GM12878 (cell line): Measurements from ENCODE around the gene HMGCS1. TPM values are rescaled to one million over a fixed set of nuclear protein-coding genes. Genes with fewer than 3 reads are reported as not detected.

Source experiments
- ATAC-seq: fragments of 200-7000 bp; cut with Tn5 transposase; 3 replicates; pipeline ENCODE4 v1.9.1; 2020; ENCODE audit warnings: mild to moderate bottlenecking, moderate library complexity
- BruUV-seq: library from RNA; stranded (reverse); fragments of 400-500 nt; replicated peaks from 2 replicates; lab custom pipeline; 2021; lab: Mats Ljungman, UMichigan
- CTCF ChIA-PET: fragments of 300-600 bp; sonication (Branson Sonifier 250); formaldehyde crosslinking; extraction: SDS; loops from one replicate; lab custom pipeline; 2021; ENCODE audit warnings: inconsistent platforms; lab: Yijun Ruan, JAX
- POLR2A ChIA-PET: fragments of 350-600 bp; formaldehyde crosslinking; extraction: SDS; loops from one replicate; lab custom pipeline; 2021; ENCODE audit warnings: inconsistent platforms; lab: Charles Lee
- RAD21 ChIA-PET: fragments of 300-600 bp; sonication (Branson Sonifier 250); formaldehyde crosslinking; loops from one replicate; lab custom pipeline; 2023; ENCODE audit warnings: antibody characterized with exemption; ENCODE audit not compliant: unreplicated experiment; lab: Charles Lee
- SMC1A ChIA-PET: fragments of 300-600 bp; sonication (Branson Sonifier 250); formaldehyde crosslinking; loops from one replicate; lab custom pipeline; 2023; ENCODE audit not compliant: unreplicated experiment, uncharacterized antibody; lab: Charles Lee
- DNase-seq: peaks from one replicate; pipeline ENCODE4 v3.0.0-alpha.2; 2011; ENCODE audit warnings: low read depth, low spot score
- FAIRE-seq: peaks from 3 replicates; lab custom pipeline; 2011; peaks lifted over from hg19 to GRCh38; lab: Jason Lieb, UNC
- H2AFZ ChIP-seq: 2 replicates; pipeline ENCODE4 v1.6.0; 2011; ENCODE audit warnings: low read depth, low read length, control low read depth; ENCODE audit not compliant: control insufficient read depth
- H3K27ac ChIP-seq: 2 replicates; pipeline ENCODE4 v1.5.1; 2011; ENCODE audit warnings: control low read depth; ENCODE audit not compliant: control insufficient read depth, insufficient read depth
- H3K27me3 ChIP-seq, 2 experiments: replicated peaks in 1 of 2; 2 replicates each; pipeline versions ENCODE4 v1.6.0 to v1.6.1; 2011; ENCODE audit warnings: low read length in 1 of 2; ENCODE audit not compliant: control insufficient read depth in 2 of 2, insufficient read depth in 2 of 2
- H3K36me3 ChIP-seq, 2 experiments: 2 replicates each; pipeline ENCODE4 v1.5.1; 2011; ENCODE audit warnings: low read length in 1 of 2; ENCODE audit not compliant: control insufficient read depth in 2 of 2, insufficient read depth in 2 of 2
- H3K4me1 ChIP-seq: 2 replicates; pipeline ENCODE4 v1.6.1; 2011; ENCODE audit warnings: mild to moderate bottlenecking, low read length, moderate library complexity, mixed read lengths; ENCODE audit not compliant: control insufficient read depth, insufficient read depth
- H3K4me2 ChIP-seq: 2 replicates; pipeline ENCODE4 v1.6.0; 2011; ENCODE audit warnings: control low read depth; ENCODE audit not compliant: control insufficient read depth, insufficient read depth
- H3K4me3 ChIP-seq: fragments of 200-600 bp; sonication (generic); 2 replicates; pipeline ENCODE4 v1.5.1; 2016
- H3K79me2 ChIP-seq: 2 replicates; pipeline ENCODE4 v1.6.0; 2011; ENCODE audit warnings: low read length; ENCODE audit not compliant: control insufficient read depth, insufficient read depth
- H3K9ac ChIP-seq: 2 replicates; pipeline ENCODE4 v1.8.0; 2011; ENCODE audit warnings: low read length, control low read depth, mixed read lengths; ENCODE audit not compliant: control insufficient read depth, insufficient read depth
- H3K9me3 ChIP-seq: replicated peaks from 3 replicates; pipeline ENCODE4 v1.5.1; 2011; ENCODE audit warnings: mild to moderate bottlenecking, low read length; ENCODE audit not compliant: control insufficient read depth, insufficient read depth
- H4K20me1 ChIP-seq: 2 replicates; pipeline ENCODE4 v1.6.0; 2011; ENCODE audit not compliant: control insufficient read depth, insufficient read depth
- BCLAF1 ChIP-seq: fragments of 450-650 bp; IDR thresholded peaks from 2 replicates; pipeline ENCODE4 v1.6.1; 2017; ENCODE audit warnings: antibody characterized with exemption, mild to moderate bottlenecking, moderate library complexity
- CBFB ChIP-seq: IDR thresholded peaks from 2 replicates; pipeline ENCODE4 v1.6.1; 2016; ENCODE audit warnings: antibody characterized with exemption, low read depth
- E2F8 ChIP-seq: fragments of 450-650 bp; IDR thresholded peaks from 2 replicates; pipeline ENCODE4 v1.6.1; 2018; ENCODE audit warnings: mild to moderate bottlenecking, low read depth, moderate library complexity; ENCODE audit not compliant: partially characterized antibody
- FOXK2 ChIP-seq: fragments of 450-650 bp; IDR thresholded peaks from 2 replicates; pipeline ENCODE4 v1.6.1; 2017; ENCODE audit warnings: mild to moderate bottlenecking, moderate library complexity
- GABPA ChIP-seq: IDR thresholded peaks from 2 replicates; pipeline ENCODE4 v1.6.1; 2014; ENCODE audit warnings: antibody characterized with exemption, low read depth, mild to moderate bottlenecking, inconsistent platforms
- GATAD2B ChIP-seq: fragments of 450-650 bp; conservative IDR thresholded peaks from 2 replicates; pipeline ENCODE4 v1.6.1; 2017; ENCODE audit warnings: low read depth, mild to moderate bottlenecking, moderate library complexity
- IKZF2 ChIP-seq, 2 experiments: fragments of 450-650 bp; IDR thresholded peaks; 2 replicates each; pipeline ENCODE4 v1.6.1; 2017; ENCODE audit warnings: mild to moderate bottlenecking in 2 of 2, moderate library complexity in 2 of 2
- NR2C2 ChIP-seq: IDR thresholded peaks from 2 replicates; pipeline ENCODE4 v1.6.1; 2011; ENCODE audit warnings: borderline replicate concordance, low read depth; ENCODE audit not compliant: control insufficient read depth, insufficient read length
- SMAD5 ChIP-seq: IDR thresholded peaks from 2 replicates; pipeline ENCODE4 v1.6.1; 2016; ENCODE audit warnings: antibody characterized with exemption, low read depth
- SRF ChIP-seq, 2 experiments: IDR thresholded peaks; 2 replicates each; pipeline ENCODE4 v1.6.1; 2011; ENCODE audit warnings: low read depth in 2 of 2, low read length in 2 of 2, mild to moderate bottlenecking in 1 of 2, moderate library complexity in 1 of 2
- USF2 ChIP-seq: IDR thresholded peaks from 2 replicates; pipeline ENCODE4 v1.6.1; 2011; ENCODE audit warnings: low read depth, low read length, improper control_type of control experiment, borderline replicate concordance
- ZNF207 ChIP-seq: fragments of 450-650 bp; IDR thresholded peaks from 2 replicates; pipeline ENCODE4 v1.6.1; 2014; ENCODE audit warnings: antibody characterized with exemption, mild to moderate bottlenecking, borderline replicate concordance
- whole genome bisulfite sequencing: methylation state at CpG from one replicate; pipeline ENCODE4 v1.1.6; 2016; ENCODE audit warnings: low lambda C conversion rate; ENCODE audit not compliant: insufficient replicate concordance, insufficient coverage; ENCODE audit errors: missing lambda C conversion rate; 5-methylcytosine and 5-hydroxymethylcytosine counted together
- in situ Hi-C: fragments of 300-500 bp; cut with MboI; formaldehyde crosslinking; loops from 9 replicates; pipeline ENCODE4 v1.14.3; 2018; ENCODE audit warnings: mixed read lengths
- intact Hi-C: fragments of 100-400 bp; cut with micrococcal nuclease; formaldehyde crosslinking; loops from one replicate; pipeline ENCODE4 v1.14.2; 2022; ENCODE audit not compliant: unreplicated experiment
- polyA plus RNA-seq, 11 experiments: library from polyadenylated mRNA; depleted of rRNA in 4 of 11; unstranded in 6 of 11; stranded (reverse) in 5 of 11; fragments of >200 nt; fragmentation: Nextera tagmentation in 4 of 11; fragmentation: Illumina TruSeq in 1 of 11; extraction: Ambion mirVana in 4 of 11; extraction: Trizol in 1 of 11; gene quantifications; 1 replicate in 1 of 11; 2 replicates in 10 of 11; pipeline versions ENCODE4 v1.2.1 to v1.2.3, GENCODE V29; 2011 to 2016; ENCODE audit warnings: inconsistent platforms in 2 of 11, missing spikeins in 2 of 11, low read depth in 1 of 11
- total RNA-seq, 4 experiments: library from RNA; depleted of rRNA in 3 of 4; stranded (reverse); fragments of >200 nt in 3 of 4; fragmentation: Illumina TruSeq in 1 of 4; extraction: Trizol in 1 of 4; gene quantifications; 2 replicates each; pipeline versions ENCODE4 v1.2.1 to v1.2.3, GENCODE V29; 2013 to 2021
- TF ChIP-seq, protein P1 (sequence below): fragments of 450-650 bp; formaldehyde crosslinking; IDR thresholded peaks from 2 replicates; pipeline ENCODE4 v1.5.0; 2022; ENCODE audit warnings: mild to moderate bottlenecking, missing genetic modification characterization

Gene HMGCS1
- total and polyA plus RNA-seq, 10 of the 15 experiments (the other 5 are each of a cell fraction or from before 2014, with no cell fraction given): 24.0 to 193 (median 108) TPM

GRCh38 chr5:43300112-43300511, 13.1 kb downstream of the HMGCS1 start:
- H3K4me1 ChIP-seq: peaks cover 2% of the 10 kb centered on the region; the same call in 1 of the 2 replicates
- DNase-seq (no peak), ATAC-seq (no peak), FAIRE-seq (no peak)
- no peak overlapping the region for H3K4me2 ChIP-seq
- in situ Hi-C loops (no loop called here), intact Hi-C loops (loop anchor here (10.0 kb wide), 1 partner anchor 395 kb away; no protein-coding TSS in a partner anchor)
- H3K9ac ChIP-seq: no peak overlapping the region
- H3K27me3 ChIP-seq: no peaks in the 10 kb centered on the region
- H2AFZ ChIP-seq: no peak overlapping the region
- 55% methylated on average over 1 of the region's 1 CpG for WGBS
- no TSS peak for BruUV-seq
- peaks cover 3 to 29% of the 10 kb centered on the region in 2 experiments for H3K36me3 ChIP-seq
- no peak overlapping the region for H3K4me3 ChIP-seq
- ChIA-PET POLR2A (interaction anchor here (0.7 to 1.3 kb wide), 2 partner anchors 13 to 154 kb away, joined by 4 to 6 read pairs; partner anchors contain the start of gene HMGCS1), SMC1A (interaction anchor here (0.6 to 2.3 kb wide), 7 partner anchors 9 to 568 kb away, joined by 3 to 7 read pairs (median 3); no protein-coding TSS in a partner anchor), RAD21 (interaction anchor here (0.6 to 1.0 kb wide), 3 partner anchors 13 to 90 kb away, joined by 3 to 4 read pairs (median 3); partner anchors contain the start of gene HMGCS1), CTCF (interaction anchor here (0.6 to 1.8 kb wide), 6 partner anchors 11 to 193 kb away, joined by 3 to 6 read pairs (median 4); partner anchors contain the start of gene HMGCS1)
- no peak overlapping the region for H3K27ac ChIP-seq
- peaks cover 4% of the 10 kb centered on the region; the same call in 1 of the 2 replicates for H4K20me1 ChIP-seq
- peaks cover 57% of the 10 kb centered on the region for H3K79me2 ChIP-seq
- TF ChIP-seq E2F8: no peak
- TF ChIP-seq SMAD5: no peak
- TF ChIP-seq ZNF207: no peak
- no peak for TF ChIP-seq BCLAF1
- no peak for TF ChIP-seq USF2
- TF ChIP-seq NR2C2: no peak
- no peak for TF ChIP-seq FOXK2
- TF ChIP-seq, protein P1, sequence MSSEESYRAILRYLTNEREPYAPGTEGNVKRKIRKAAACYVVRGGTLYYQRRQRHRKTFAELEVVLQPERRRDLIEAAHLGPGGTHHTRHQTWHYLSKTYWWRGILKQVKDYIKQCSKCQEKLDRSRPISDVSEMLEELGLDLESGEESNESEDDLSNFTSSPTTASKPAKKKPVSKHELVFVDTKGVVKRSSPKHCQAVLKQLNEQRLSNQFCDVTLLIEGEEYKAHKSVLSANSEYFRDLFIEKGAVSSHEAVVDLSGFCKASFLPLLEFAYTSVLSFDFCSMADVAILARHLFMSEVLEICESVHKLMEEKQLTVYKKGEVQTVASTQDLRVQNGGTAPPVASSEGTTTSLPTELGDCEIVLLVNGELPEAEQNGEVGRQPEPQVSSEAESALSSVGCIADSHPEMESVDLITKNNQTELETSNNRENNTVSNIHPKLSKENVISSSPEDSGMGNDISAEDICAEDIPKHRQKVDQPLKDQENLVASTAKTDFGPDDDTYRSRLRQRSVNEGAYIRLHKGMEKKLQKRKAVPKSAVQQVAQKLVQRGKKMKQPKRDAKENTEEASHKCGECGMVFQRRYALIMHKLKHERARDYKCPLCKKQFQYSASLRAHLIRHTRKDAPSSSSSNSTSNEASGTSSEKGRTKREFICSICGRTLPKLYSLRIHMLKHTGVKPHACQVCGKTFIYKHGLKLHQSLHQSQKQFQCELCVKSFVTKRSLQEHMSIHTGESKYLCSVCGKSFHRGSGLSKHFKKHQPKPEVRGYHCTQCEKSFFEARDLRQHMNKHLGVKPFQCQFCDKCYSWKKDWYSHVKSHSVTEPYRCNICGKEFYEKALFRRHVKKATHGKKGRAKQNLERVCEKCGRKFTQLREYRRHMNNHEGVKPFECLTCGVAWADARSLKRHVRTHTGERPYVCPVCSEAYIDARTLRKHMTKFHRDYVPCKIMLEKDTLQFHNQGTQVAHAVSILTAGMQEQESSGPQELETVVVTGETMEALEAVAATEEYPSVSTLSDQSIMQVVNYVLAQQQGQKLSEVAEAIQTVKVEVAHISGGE (CRISPR knock-in tag): no peak
- TF ChIP-seq SRF (IDR thresholded peaks at IDR 0.05; ENCODE audit: low read depth in 2 of 2, low read length in 2 of 2): no peak
- no peak for TF ChIP-seq CBFB
- no peak for TF ChIP-seq IKZF2 (IDR thresholded peaks at IDR 0.05)
- no peak for TF ChIP-seq GABPA
- no peak for TF ChIP-seq GATAD2B
- no peaks in the 10 kb centered on the region for H3K9me3 ChIP-seq
